HepG2 (cell line): ENCODE results near the gene CST8.

Experiments
- CTCF ChIP-seq: sonication (generic); formaldehyde crosslinking; IDR thresholded peaks from 2 replicates; pipeline ENCODE4 v1.5.0; 2020; ENCODE audit warnings: mild to moderate bottlenecking, missing genetic modification reagents, moderate library complexity
- POLR2A ChIP-seq, 2 experiments: IDR thresholded peaks; 2 replicates each; pipeline ENCODE4 v1.6.1; 2011; ENCODE audit warnings: low read depth in 2 of 2, low read length in 2 of 2, mild to moderate bottlenecking in 1 of 2, moderate library complexity in 1 of 2; ENCODE audit not compliant: insufficient read depth in 1 of 2
- SMARCC2 ChIP-seq: fragments of 450-650 bp; IDR thresholded peaks from 2 replicates; pipeline ENCODE4 v1.6.1; 2017; ENCODE audit warnings: antibody characterized with exemption, mild to moderate bottlenecking
- TGIF2 ChIP-seq: IDR thresholded peaks from 2 replicates; pipeline ENCODE4 v1.6.1; 2016; ENCODE audit warnings: control low read depth, missing compliant biosample characterization

- TF ChIP-seq POLR2A (IDR thresholded peaks at IDR 0.05; ENCODE audit: insufficient read depth in 1 of 2, low read depth in 2 of 2, low read length in 2 of 2), result no peak
- no peak for TF ChIP-seq TGIF2 (CRISPR knock-in tag)
- TF ChIP-seq CTCF, result no peak
- no peak for TF ChIP-seq SMARCC2
These were observed 17.7 kb downstream of the CST8 start for GRCh38 chr20:23508449-23509229.
